GM12872 (cell line): ENCODE measurements around the gene CTTNBP2.

Experiments
- CTCF ChIP-seq: IDR thresholded peaks from 3 replicates; pipeline ENCODE4 v1.5.1; 2011; ENCODE audit warnings: low read depth, mild to moderate bottlenecking, low read length, moderate library complexity; ENCODE audit not compliant: insufficient read depth

CTTNBP2 gene

GRCh38 chr7:117819558-117819957 is 53.7 kb downstream of the CTTNBP2 start:
- TF ChIP-seq CTCF = no peak

- no peak for TF ChIP-seq CTCF
Observed at GRCh38 chr7:117818232-117818631, 55.0 kb downstream of the CTTNBP2 start.

GRCh38 chr7:117816727-117817126 is 56.5 kb downstream of the CTTNBP2 start:
- no peak for TF ChIP-seq CTCF

GRCh38 chr7:117811696-117812095 is 61.5 kb downstream of the CTTNBP2 start:
- TF ChIP-seq CTCF = no peak

- TF ChIP-seq CTCF = no peak
Observed at GRCh38 chr7:117810642-117811512, 62.4 kb downstream of the CTTNBP2 start.

GRCh38 chr7:117809958-117810357 is 63.3 kb downstream of the CTTNBP2 start:
- no peak for TF ChIP-seq CTCF

GRCh38 chr7:117808910-117809705 is 64.1 kb downstream of the CTTNBP2 start:
- no peak for TF ChIP-seq CTCF
